ENCODE results near the gene ZNF133.

ZNF133 gene

DNA sequence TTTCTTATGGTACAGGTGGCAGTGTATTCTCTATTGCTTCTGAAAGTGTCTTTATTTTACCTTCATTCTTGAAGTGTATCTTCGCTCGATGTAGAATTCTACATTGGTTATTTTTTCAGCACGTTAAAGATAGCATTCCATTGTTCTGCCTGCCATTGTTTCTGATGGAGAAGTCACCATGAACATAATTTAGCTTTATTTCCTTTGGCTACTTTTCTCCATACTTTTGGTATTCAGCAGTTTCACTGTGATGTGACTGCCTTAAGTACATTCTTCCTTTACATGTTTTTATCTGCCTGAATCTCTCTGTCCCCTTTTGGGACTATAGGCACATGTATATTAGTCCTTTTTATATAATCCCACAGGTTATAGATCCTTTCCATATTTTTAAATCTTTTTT, 19.0 kb downstream of the ZNF133 start:
- DNase-seq (ENCODE audit: low read depth), result no peak
- TF ChIP-seq, protein P1, sequence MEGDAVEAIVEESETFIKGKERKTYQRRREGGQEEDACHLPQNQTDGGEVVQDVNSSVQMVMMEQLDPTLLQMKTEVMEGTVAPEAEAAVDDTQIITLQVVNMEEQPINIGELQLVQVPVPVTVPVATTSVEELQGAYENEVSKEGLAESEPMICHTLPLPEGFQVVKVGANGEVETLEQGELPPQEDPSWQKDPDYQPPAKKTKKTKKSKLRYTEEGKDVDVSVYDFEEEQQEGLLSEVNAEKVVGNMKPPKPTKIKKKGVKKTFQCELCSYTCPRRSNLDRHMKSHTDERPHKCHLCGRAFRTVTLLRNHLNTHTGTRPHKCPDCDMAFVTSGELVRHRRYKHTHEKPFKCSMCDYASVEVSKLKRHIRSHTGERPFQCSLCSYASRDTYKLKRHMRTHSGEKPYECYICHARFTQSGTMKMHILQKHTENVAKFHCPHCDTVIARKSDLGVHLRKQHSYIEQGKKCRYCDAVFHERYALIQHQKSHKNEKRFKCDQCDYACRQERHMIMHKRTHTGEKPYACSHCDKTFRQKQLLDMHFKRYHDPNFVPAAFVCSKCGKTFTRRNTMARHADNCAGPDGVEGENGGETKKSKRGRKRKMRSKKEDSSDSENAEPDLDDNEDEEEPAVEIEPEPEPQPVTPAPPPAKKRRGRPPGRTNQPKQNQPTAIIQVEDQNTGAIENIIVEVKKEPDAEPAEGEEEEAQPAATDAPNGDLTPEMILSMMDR (IDR thresholded peaks at IDR 0.05; ENCODE audit: insufficient read depth, low read depth, low read length, missing control alignments), result no peak
- no peak overlapping the region for H3K4me3 ChIP-seq (ENCODE audit: low read length)

DNA sequence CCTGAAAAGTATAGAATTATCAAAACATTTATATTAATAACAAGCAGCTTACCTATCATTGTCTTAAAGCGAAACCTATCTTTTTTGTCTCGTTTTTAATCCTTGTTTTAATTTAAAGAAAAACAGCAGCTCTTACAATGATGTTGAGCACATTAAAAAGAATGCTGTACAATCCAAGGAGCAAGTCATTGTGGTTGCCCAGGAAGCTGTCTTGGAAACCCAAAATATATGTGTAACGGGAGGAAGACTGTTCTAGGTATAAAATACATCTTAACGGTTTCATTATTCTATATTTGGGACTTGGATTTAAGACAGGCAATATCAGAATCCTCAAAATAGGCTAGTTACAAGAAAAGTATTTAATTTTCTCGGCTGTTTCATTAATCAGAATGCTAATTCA, 21.7 kb downstream of the ZNF133 start:
- no peak for DNase-seq (ENCODE audit: low read depth)
- no peak overlapping the region for H3K4me3 ChIP-seq (ENCODE audit: low read length)
- TF ChIP-seq, protein P1 (IDR thresholded peaks at IDR 0.05; ENCODE audit: insufficient read depth, low read depth, low read length, missing control alignments), result no peak

DNA sequence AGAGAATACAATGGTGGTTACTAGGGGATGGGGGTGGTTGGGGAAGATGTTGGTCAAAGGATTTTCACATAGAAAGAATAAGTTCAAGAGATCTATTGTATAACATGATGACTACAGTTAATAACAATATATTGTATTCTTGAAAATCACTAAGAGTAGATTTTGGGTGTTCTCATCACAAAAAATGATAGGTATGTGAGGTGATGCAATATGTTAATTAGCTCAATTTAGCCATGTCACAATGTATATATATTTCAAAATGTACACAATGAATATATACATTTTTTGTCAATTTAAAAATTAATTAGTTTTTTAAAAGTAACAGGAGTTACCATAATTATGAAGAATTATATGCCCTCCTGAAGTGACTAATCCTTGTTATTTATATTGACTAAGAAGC, 22.3 kb downstream of the ZNF133 start:
- TF ChIP-seq, protein P1 (IDR thresholded peaks at IDR 0.05; ENCODE audit: insufficient read depth, low read depth, low read length, missing control alignments), result no peak
- peak; percentile 19 for DNase-seq (ENCODE audit: low read depth)
- H3K4me3 ChIP-seq (ENCODE audit: low read length), result no peak overlapping the region

DNA sequence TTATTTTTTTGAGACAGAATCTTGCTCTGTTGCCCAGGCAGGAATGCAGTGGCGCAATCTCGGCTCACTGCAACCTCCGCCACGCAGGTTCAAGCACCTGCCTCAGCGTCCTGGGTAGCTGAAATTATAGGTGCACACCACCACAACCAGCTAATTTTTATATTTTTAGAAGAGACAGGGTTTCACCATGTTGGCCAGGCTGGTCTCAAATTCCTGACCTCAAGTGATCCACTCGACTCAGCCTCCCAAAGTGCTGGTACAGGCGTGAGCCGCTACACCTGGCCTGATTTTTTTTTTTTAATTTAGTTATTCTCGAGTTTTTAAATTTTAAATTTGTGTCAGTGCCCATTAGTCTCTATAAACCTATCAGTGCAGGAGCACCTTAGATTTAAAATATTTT, 24.4 kb downstream of the ZNF133 start:
- no peak overlapping the region for H3K4me3 ChIP-seq (ENCODE audit: low read length)
- TF ChIP-seq, protein P1 (IDR thresholded peaks at IDR 0.05; ENCODE audit: insufficient read depth, low read depth, low read length, missing control alignments), result no peak

DNA sequence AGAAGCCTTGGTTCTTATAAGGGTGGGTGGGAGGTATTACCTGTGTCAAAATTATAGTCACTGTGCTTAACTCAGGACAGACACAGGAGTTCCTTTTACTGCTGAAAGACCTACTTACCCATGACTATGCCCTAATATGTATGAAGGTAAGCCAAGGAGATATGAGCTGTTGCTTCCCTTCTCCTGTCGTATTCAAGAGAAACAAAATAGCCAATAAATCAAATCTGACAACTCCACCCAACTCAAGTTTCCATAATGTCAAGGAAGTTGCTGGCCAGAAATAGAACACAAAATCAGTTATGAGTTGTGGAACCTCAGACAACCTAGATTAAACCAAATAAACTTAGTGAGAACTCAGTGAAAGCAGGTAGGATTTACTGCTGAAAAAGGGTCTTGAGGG, 25.1 kb downstream of the ZNF133 start:
- TF ChIP-seq, protein P1 (IDR thresholded peaks at IDR 0.05; ENCODE audit: insufficient read depth, low read depth, low read length, missing control alignments), result no peak
- DNase-seq (ENCODE audit: low read depth), result no peak
- H3K4me3 ChIP-seq (ENCODE audit: low read length), result no peak overlapping the region

More for the DNA sequence above, 24.4 kb downstream of the ZNF133 start:
- DNase-seq (ENCODE audit: low read depth), result no peak

DNA sequence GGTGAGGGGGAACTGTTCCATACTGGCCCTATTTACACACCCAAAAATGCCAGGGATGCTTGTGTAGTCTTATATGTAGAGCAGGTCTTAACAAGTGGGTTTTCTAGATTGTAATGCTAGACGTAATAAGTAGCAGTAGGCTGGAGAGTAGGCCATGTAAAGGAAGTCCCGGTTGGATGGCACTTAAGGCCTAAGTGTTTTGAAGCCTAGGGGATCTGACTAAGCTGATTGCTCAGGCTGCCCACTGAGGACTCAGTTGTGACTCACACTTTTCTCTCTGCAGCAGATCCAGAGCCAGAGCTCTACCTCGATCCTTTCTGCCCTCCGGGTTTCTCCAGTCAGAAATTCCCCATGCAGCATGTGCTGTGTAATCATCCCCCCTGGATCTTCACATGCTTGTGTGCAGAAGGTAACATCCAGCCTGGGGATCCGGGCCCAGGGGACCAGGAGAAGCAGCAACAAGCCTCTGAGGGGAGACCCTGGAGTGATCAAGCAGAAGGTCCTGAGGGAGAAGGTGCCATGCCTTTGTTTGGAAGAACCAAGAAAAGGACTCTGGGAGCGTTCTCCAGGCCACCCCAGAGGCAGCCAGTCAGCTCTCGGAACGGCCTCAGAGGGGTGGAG, 26.6 kb downstream of the ZNF133 start:
- no peak overlapping the region for H3K4me3 ChIP-seq (ENCODE audit: low read length)
- TF ChIP-seq, protein P1 (IDR thresholded peaks at IDR 0.05; ENCODE audit: insufficient read depth, low read depth, low read length, missing control alignments), result no peak
- peak; percentile 100 for DNase-seq (ENCODE audit: low read depth)

DNA sequence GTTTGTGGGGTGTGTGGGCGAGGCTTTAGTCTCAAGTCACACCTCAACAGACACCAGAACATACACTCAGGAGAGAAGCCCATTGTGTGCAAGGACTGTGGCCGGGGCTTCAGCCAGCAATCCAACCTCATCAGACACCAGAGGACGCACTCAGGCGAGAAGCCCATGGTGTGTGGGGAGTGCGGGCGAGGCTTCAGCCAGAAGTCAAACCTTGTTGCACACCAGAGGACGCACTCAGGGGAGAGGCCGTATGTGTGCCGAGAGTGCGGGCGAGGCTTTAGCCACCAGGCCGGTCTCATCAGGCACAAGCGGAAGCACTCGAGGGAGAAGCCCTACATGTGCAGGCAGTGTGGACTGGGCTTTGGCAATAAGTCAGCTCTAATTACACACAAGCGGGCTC, 27.8 kb downstream of the ZNF133 start:
- no peak overlapping the region for H3K4me3 ChIP-seq (ENCODE audit: low read length)
- DNase-seq (ENCODE audit: low read depth), result no peak
- TF ChIP-seq, protein P1 (IDR thresholded peaks at IDR 0.05; ENCODE audit: insufficient read depth, low read depth, low read length, missing control alignments), result no peak
